Measurements from ENCODE around the gene AXDND1.
"Not testable (repeated sequence)": the region's sequence is repeated elsewhere in the genome, so short reads cannot be mapped to it uniquely, and the experiment has no call there.

The AXDND1 gene

DNA sequence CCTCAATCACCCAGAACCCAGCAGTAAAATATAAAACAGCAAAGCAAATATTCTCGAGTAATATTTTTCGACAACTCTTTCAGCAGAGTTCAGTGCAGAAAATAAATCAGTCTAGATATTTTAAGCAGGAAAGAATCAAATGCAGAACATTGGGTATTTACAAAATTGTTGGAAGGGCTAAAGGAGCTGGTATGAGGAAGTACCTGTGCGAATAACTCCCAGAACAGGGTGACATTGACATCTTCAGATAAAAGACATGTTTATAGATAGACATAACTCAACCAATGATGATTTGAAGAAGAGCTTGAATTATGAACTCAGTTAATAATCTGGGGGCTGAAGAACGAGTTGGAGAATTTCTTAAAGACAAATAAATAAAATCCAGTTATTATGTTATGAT is 6.4 kb downstream of the AXDND1 start:
- DNase-seq, result no peak

DNA sequence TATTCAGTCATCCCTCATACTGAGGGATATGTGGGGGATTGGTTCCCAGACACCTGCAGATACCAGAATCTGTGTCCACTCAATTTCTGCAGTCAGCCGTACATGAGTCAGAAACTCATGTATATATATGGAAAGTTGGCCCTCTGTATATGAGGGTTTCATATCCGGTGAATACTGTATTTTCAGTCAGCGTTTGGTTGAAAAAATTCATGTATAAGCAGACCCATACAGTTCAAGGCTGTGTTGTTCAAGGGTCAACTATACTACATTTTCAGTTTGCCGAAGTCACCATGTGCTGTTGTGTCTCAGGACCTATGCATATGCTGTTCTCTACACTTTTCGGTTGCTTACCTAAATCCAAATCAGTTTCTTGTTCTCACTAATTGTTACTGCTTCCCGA is 10.5 kb downstream of the AXDND1 start:
- DNase-seq, result no peak

DNA sequence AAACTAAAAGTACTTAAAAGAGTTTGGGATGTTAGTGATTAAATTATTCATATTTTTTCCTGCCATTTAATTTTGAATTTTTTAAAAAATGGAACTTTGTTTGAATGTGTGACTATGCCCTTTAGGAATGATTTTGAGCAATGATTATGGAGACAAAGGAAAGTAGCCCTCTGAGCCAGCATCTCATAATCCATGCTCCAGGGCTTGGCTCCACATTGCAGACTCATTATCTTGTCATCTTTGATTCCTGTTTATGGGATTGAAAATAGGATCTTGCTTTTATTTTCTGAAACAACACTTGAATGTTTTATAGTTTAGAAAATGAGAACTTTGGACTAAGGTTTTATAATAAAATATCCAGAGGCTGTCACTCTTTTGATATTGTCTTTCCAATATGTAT is 14.5 kb downstream of the AXDND1 start:
- DNase-seq, result no peak

DNA sequence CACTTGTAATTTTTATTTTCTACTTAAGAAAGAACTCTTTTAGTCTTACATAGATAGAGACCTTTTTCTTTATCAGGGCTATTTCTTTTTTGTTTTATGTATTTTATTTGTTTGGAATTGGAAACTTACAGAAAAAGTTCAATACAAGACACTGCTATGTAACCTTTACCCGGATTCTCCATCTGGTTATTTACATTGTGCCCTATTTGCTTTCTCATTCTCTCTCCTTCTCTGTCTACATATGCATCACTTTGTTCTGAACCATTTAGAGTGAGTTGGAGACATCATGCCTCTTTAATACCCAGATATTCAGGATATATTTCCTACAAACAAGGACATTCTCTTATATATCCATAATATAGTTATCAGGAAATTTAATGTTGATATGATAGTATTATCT is 18.3 kb downstream of the AXDND1 start:
- no peak for DNase-seq

- DNase-seq, result no peak
These were observed 19.7 kb downstream of the AXDND1 start for GRCh38 chr1:179385510-179385909.

- no peak for DNase-seq
These were observed 27.9 kb downstream of the AXDND1 start for GRCh38 chr1:179393721-179394120.

- DNase-seq, result not testable (repeated sequence)
These were observed 33.6 kb downstream of the AXDND1 start for GRCh38 chr1:179399399-179399798.

DNA sequence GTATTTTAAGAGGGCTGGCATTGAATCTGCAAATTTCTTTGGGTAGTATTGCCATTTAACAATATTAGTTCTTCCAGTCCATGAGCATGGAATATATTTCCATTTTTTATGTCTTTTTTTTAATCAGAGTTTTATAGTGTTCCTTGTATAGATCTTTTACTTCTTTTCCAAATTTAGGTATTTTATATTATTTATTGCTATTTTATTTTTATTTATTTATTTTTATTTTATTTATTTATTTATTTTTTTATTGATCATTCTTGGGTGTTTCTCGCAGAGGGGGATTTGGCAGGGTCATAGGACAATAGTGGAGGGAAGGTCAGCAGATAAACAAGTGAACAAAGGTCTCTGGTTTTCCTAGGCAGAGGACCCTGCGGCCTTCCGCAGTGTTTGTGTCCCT is 52.0 kb downstream of the AXDND1 start:
- not testable (repeated sequence) for DNase-seq

DNA sequence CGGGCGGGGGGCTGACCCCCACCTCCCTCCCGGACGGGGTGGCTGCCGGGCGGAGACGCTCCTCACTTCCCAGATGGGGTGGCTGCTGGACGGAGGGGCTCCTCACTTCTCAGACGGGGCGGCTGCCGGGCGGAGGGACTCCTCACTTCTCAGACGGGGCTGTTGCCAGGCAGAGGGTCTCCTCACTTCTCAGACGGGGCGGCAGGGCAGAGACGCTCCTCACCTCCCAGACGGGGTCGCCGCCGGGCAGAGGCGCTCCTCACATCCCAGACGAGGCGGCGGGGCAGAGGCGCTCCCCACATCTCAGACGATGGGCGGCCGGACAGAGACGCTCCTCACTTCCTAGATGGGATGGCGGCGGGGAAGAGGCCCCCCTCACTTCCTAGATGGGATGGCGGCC is 52.9 kb downstream of the AXDND1 start:
- not testable (repeated sequence) for DNase-seq

- DNase-seq, result no peak
These were observed 58.8 kb downstream of the AXDND1 start for GRCh38 chr1:179424610-179425009.

GRCh38 chr1:179425186-179425585 is 59.4 kb downstream of the AXDND1 start:
- no peak for DNase-seq

- DNase-seq, result no peak
These were observed 71.4 kb downstream of the AXDND1 start for GRCh38 chr1:179437171-179437570.

GRCh38 chr1:179439646-179440045 is 73.9 kb downstream of the AXDND1 start:
- not testable (repeated sequence) for DNase-seq

GRCh38 chr1:179440301-179440700 is 74.5 kb downstream of the AXDND1 start:
- DNase-seq, result not testable (repeated sequence)

GRCh38 chr1:179440971-179441370 is 75.2 kb downstream of the AXDND1 start:
- DNase-seq, result no peak

- no peak for DNase-seq
These were observed 75.7 kb downstream of the AXDND1 start for GRCh38 chr1:179441501-179441900.

- DNase-seq, result not testable (repeated sequence)
These were observed 77.1 kb downstream of the AXDND1 start for GRCh38 chr1:179442846-179443245.

- DNase-seq, result no peak
These were observed 79.8 kb downstream of the AXDND1 start for GRCh38 chr1:179445593-179445992.

DNA sequence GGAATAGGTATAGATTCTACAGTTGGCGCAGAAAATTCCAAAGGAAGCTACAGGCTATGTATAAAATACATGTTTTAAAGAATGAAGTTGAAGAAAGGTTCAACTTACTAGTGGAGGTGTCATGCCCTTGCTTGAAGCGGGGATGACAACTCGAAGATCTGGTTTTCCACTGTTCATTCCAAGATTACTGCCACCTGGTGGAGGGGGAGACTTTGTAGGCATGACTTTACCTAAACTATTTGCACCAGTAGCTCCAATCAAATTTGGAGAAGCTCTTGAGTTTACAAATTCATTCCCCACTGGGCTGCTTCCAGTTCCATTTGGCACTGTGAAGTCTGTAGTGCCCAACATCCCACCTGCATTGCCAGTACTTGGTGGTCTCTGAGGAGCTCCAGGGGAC is 81.7 kb downstream of the AXDND1 start:
- DNase-seq, result no peak

DNA sequence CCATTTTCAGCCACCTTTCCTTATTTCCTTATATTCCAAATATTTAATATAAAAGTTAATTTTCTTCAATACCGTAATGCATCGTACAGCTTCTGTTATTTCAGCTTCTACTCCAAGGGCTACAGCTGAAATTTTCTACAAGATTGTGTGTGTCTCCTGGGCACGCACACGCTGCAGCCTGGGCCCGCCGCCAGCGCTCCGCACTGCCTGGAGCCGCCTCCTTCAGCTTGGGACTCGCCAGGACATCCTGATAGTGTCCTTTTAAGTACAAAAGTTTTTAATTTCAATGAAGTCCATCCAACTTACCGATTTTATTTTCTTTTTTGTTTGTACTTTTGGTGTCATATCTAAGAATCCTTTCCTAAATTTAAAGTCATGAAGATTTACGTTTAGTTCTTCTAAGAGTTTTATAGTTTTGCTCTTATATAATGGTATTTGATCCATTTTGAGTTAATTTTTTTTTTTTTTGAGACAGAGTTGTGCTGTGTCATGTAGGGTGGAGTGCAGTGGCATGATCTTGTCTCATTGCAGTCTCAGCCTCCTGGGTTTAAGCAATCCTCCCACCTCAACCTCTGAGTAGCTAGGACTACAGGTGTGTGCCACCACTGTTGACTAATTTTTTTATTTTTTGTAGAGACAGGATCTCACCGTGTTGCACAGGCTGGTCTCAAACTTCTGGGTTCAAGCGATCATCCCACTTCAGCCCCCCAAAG is 82.8 kb downstream of the AXDND1 start:
- no peak for DNase-seq

DNA sequence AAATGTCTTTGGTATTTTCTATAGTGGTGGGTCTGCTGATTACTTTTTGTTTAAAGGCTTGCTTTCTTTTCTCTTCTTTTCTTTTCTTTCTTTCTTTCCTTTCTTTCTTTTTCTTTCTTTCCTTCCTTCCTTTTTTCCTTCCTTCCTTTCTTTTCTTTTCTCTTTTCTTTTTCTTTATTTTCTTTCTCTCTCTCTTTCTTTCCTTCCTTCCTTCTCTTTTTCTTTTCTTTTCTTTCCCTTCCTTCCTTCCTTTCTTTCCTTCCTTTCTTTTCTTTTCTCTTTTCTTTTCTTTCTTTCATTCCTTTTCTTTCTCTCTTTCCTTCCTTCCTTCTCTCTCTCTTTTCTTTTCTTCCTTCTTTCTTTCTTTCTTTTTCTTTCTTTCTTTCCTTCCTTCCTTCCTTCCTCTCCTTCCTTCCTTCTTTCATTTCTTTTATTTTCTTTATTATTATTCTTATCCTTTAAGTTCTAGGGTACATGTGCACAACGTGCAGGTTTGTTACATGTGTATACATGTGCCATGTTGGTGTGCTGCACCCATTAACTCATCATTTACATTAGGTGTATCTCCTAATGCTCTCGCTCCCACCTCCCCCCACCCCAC is 93.9 kb downstream of the AXDND1 start:
- DNase-seq, result not testable (repeated sequence)

DNA sequence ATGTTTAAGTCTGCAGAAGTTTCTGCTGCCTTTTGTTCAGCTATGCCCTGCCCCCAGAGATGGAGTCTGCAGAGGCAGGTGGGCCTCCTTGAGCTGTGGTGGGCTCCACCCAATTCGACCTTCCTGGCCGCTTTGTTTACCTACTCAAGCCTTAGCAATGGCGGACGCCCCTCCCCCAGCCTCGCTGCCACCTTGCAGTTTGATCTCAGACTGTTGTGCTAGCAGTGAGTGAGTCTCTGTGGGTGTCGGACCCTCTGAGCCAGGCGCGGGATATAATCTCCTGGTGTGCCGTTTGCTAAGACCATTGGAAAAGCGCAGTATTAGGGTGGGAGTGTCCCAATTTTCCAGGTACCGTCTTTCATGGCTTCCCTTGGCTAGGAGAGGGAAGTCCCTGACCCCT is 99.9 kb downstream of the AXDND1 start:
- not testable (repeated sequence) for DNase-seq

DNA sequence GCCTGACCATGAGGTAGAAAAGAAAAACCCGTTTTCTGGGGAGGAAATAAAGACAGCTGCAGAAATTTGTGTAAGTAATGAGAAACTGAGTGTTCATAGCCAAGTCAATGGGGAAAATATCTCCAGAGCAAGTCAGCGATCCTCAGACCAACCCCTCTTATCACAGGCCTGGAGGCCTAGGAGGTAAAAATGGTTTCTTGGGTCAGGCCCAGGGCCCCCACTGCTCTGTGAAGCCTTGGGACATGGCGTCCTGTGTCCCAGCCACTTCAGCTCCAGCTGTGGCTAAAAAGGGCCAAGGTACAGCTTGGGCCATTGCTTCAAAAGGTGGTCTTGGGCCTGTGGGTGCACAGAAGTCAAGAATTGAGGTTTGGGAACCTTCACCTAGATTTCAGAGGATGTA is 108.9 kb downstream of the AXDND1 start:
- DNase-seq, result no peak

GRCh38 chr1:179476484-179476883 is 110.7 kb downstream of the AXDND1 start:
- no peak for DNase-seq

- no peak for DNase-seq
These were observed 112.6 kb downstream of the AXDND1 start for GRCh38 chr1:179478370-179478769.
